ENCODE results near the gene APOC3. TPM values are rescaled to one million over a fixed set of nuclear protein-coding genes. Genes with fewer than 3 reads are reported as not detected.

The APOC3 gene
- total RNA-seq, 1 experiment from 2014 or later = not detected

GRCh38 chr11:116867619-116868018, 37.9 kb downstream of the APOC3 start:
- no peak overlapping the region for H3T11ph ChIP-seq (ENCODE audit: low read length)
- H2BK15ac ChIP-seq (ENCODE audit: low read depth, low read length) = no peak overlapping the region
- no peak for DNase-seq
- Mint-ChIP-seq H3K4me1 (no peaks in the 10 kb centered on the region), H3K4me3 (no peak overlapping the region), H3K27me3 (ENCODE audit: low read depth) (no peaks in the 10 kb centered on the region), H3K27ac (no peak overlapping the region), H3K36me3 (ENCODE audit: insufficient read depth in 1 of 3, low read depth in 3 of 3) (peaks cover 16 to 62% (median 58%) of the 10 kb centered on the region in 3 experiments; a peak in 6 of 7 replicates), H3K9me3 (no peaks in the 10 kb centered on the region)
- no peaks in the 10 kb centered on the region for H3K79me2 ChIP-seq (ENCODE audit: insufficient read depth, low read length)
- no peak overlapping the region for H4K8ac ChIP-seq (replicated peaks; ENCODE audit: insufficient read length, low read depth, low read length)
- H3K4ac ChIP-seq (ENCODE audit: low read depth, low read length) = no peak overlapping the region
- H2AK5ac ChIP-seq (ENCODE audit: insufficient read length, low read length) = no peak overlapping the region
- H2BK120ac ChIP-seq (ENCODE audit: low read depth, low read length, poor library complexity, severe bottlenecking) = no peak overlapping the region
- H4K91ac ChIP-seq (ENCODE audit: insufficient read length, low read depth, low read length) = no peak overlapping the region
- no peak overlapping the region for H2AFZ ChIP-seq (ENCODE audit: low read length)
- no peak for TF ChIP-seq CTCF (conservative IDR thresholded peaks at IDR 0.05)
- H3K56ac ChIP-seq (ENCODE audit: insufficient read length, low read depth, low read length) = no peak overlapping the region
- H2BK5ac ChIP-seq (ENCODE audit: insufficient read length, low read length) = no peak overlapping the region
- no peak overlapping the region for H2BK12ac ChIP-seq (ENCODE audit: insufficient read length, low read depth, low read length)
- no peak overlapping the region for H3K9ac ChIP-seq (ENCODE audit: extremely low read depth, insufficient read length, low read length)
- no peak overlapping the region for H3K23ac ChIP-seq (ENCODE audit: insufficient read length, low read depth, low read length)
- H3K79me1 ChIP-seq (ENCODE audit: insufficient read depth, low read depth, low read length, poor library complexity, severe bottlenecking) = no peaks in the 10 kb centered on the region
- H4K5ac ChIP-seq (ENCODE audit: insufficient read length, low read depth, low read length) = no peak overlapping the region
- H2BK20ac ChIP-seq (ENCODE audit: low read depth, low read length, poor library complexity, severe bottlenecking) = no peak overlapping the region
- H3K23me2 ChIP-seq (ENCODE audit: insufficient read length, low read depth, low read length, poor library complexity, severe bottlenecking) = no peaks in the 10 kb centered on the region
- H3K27ac ChIP-seq (ENCODE audit: insufficient read length, low read depth, low read length) = no peak overlapping the region
- no peaks in the 10 kb centered on the region for H3K27me3 ChIP-seq (ENCODE audit: insufficient read depth, low read length)
- no peaks in the 10 kb centered on the region for H3K9me3 ChIP-seq (ENCODE audit: control insufficient read depth, low read depth, low read length)
- no peak overlapping the region for H3K14ac ChIP-seq (ENCODE audit: insufficient read depth, low read length)
- no peaks in the 10 kb centered on the region for H3K4me1 ChIP-seq (ENCODE audit: insufficient read depth, low read length)
- no CpG with 5 or more reads among the region's 11 CpGs for WGBS (ENCODE audit: extremely low coverage, insufficient read length, low lambda C conversion rate)
- no peak overlapping the region for H3K18ac ChIP-seq (ENCODE audit: insufficient read length, low read depth, low read length)
- H3K4me2 ChIP-seq (ENCODE audit: insufficient read depth, insufficient read length, low read length) = no peak overlapping the region
- H4K20me1 ChIP-seq (ENCODE audit: control insufficient read depth, insufficient read depth, insufficient read length) = peaks cover 2% of the 10 kb centered on the region
